Psoas muscle (tissue), 8 donors: ENCODE results near the gene FMC1. TPM values are rescaled to one million over a fixed set of nuclear protein-coding genes. Genes with fewer than 3 reads are reported as not detected.
"Not testable (repeated sequence)": the region's sequence is repeated elsewhere in the genome, so short reads cannot be mapped to it uniquely, and the experiment has no call there.

Source experiments
- ATAC-seq, 4 donors: fragments of 200-7000 bp; cut with Tn5 transposase; one replicate each; pipeline ENCODE4 v1.9.1; 2020; ENCODE audit warnings: moderate library complexity in 3 of 4, mild to moderate bottlenecking in 2 of 4
- DNase-seq, 2 donors: peaks; one replicate each; pipeline ENCODE4 v3.0.0-alpha.2; 2020
- H3K27ac ChIP-seq: fragments of 200-600 bp; one replicate; pipeline ENCODE4 v1.8.0; 2022
- H3K27me3 ChIP-seq, 3 donors: fragments of 200-600 bp in 1 of 3; one replicate each; pipeline versions ENCODE4 v1.6.1 to v1.8.0; 2013 to 2022; ENCODE audit warnings: low read length in 2 of 3, mild to moderate bottlenecking in 2 of 3, moderate library complexity in 1 of 3; ENCODE audit not compliant: insufficient read depth in 3 of 3
- H3K36me3 ChIP-seq, 2 donors: fragments of 200-600 bp in 1 of 2; one replicate each; pipeline versions ENCODE4 v1.6.1 to v1.8.0; 2013 to 2022; ENCODE audit warnings: low read depth in 1 of 2, mild to moderate bottlenecking in 1 of 2, moderate library complexity in 1 of 2; ENCODE audit not compliant: insufficient read depth in 1 of 2
- H3K4me1 ChIP-seq: fragments of 200-600 bp; one replicate; pipeline ENCODE4 v1.8.0; 2022
- H3K4me3 ChIP-seq: fragments of 200-600 bp; one replicate; pipeline ENCODE4 v1.8.0; 2022; ENCODE audit warnings: mild to moderate bottlenecking
- H3K9me3 ChIP-seq: fragments of 200-600 bp; one replicate; pipeline ENCODE4 v1.8.0; 2022
- whole genome bisulfite sequencing, 3 donors: extraction: QIAGEN DNeasy Blood & Tissue Kit; methylation state at CpG; one replicate each; pipeline versions ENCODE4 v1.1.6 to v1.1.7; 2013; 5-methylcytosine and 5-hydroxymethylcytosine counted together
- intact Hi-C, 2 donors: fragments of 100-400 bp; cut with DNase I; formaldehyde crosslinking; loops; one replicate each; pipeline versions ENCODE4 v1.11.0 to v1.14.2; 2022
- polyA plus RNA-seq, 3 donors: library from polyadenylated mRNA; stranded (reverse); fragments of 200-250 nt; gene quantifications; one replicate each; pipeline ENCODE4 v1.2.3, GENCODE V29; 2013
- total RNA-seq, 4 donors: library from RNA; stranded (reverse); fragmentation: NEBNext Ultra II Directional in 2 of 4; extraction: Animal tissue kit (Norgen Biotek cat#: 25700) in 2 of 4; gene quantifications; one replicate each; pipeline versions ENCODE4 v1.2.1 to v1.2.4, GENCODE V29; 2021 to 2023
- TF ChIP-seq, protein P1 (sequence below): fragments of 200-600 bp; IDR thresholded peaks from one replicate; pipeline ENCODE4 v1.8.0; 2022; ENCODE audit warnings: antibody characterized with exemption
- donor health status: healthy with polysubstance abuse.
- donor health status: DM: no; HTN: no; CAD: no; lungs with moderate emphysema.
- donor health status: Bipolar disorder and iron deficiency.
- donor health status: healthy.
- donor health status: DM: yes; HTN: yes; CAD: no.
- donor health status: DM: no; HTN: no; CAD: no.
- donor health status: DM: no; HTN: no; CAD: no.
- donor health status: DM: yes; HTN: yes; CAD: no.

Gene FMC1
- total and polyA plus RNA-seq, 7 donors: 21.3 to 50.4 (median 32.1) TPM

DNA sequence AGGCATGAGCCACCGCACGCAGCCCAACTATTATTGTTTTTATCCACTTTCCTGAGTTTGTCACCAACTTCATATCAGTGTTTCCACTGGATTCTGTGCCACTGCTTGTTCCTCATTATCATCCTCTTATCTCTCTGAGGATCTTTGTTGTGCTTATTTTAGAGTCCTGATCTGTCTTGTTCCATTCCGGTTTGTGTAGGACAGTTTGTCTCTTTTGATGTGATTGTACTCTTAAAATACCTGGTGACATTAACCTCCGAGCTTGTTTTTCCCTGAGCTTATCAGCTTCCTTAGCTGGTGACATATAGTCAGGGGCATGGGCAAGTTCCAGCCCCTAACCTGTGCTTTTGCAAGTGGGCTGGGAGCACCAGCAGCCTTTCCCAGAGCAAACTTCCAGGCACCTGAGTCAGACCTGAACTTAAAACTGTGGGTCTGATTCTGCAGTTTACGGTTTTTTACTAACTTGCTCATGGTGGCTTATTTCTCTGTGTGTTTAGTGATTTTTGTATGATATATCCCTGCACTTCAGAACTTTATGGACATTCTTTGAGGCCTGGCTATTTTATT is 23.1 kb upstream of the FMC1 start:
- H3K4me3 ChIP-seq: no peak overlapping the region
- no peaks in the 10 kb centered on the region for H3K9me3 ChIP-seq
- H3K36me3 ChIP-seq: no peaks in the 10 kb centered on the region
- H3K27me3 ChIP-seq: no peaks in the 10 kb centered on the region
- ATAC-seq (no peak), DNase-seq (no peak)
- WGBS, 3 donors: 84 to 89% (median 88%) methylated on average over 5 of the region's 5 CpGs
- H3K4me1 ChIP-seq: peaks cover 7% of the 10 kb centered on the region
- TF ChIP-seq, protein P1, sequence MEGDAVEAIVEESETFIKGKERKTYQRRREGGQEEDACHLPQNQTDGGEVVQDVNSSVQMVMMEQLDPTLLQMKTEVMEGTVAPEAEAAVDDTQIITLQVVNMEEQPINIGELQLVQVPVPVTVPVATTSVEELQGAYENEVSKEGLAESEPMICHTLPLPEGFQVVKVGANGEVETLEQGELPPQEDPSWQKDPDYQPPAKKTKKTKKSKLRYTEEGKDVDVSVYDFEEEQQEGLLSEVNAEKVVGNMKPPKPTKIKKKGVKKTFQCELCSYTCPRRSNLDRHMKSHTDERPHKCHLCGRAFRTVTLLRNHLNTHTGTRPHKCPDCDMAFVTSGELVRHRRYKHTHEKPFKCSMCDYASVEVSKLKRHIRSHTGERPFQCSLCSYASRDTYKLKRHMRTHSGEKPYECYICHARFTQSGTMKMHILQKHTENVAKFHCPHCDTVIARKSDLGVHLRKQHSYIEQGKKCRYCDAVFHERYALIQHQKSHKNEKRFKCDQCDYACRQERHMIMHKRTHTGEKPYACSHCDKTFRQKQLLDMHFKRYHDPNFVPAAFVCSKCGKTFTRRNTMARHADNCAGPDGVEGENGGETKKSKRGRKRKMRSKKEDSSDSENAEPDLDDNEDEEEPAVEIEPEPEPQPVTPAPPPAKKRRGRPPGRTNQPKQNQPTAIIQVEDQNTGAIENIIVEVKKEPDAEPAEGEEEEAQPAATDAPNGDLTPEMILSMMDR: no peak
- intact Hi-C loops: no loop called here
- H3K27ac ChIP-seq: no peak overlapping the region

DNA sequence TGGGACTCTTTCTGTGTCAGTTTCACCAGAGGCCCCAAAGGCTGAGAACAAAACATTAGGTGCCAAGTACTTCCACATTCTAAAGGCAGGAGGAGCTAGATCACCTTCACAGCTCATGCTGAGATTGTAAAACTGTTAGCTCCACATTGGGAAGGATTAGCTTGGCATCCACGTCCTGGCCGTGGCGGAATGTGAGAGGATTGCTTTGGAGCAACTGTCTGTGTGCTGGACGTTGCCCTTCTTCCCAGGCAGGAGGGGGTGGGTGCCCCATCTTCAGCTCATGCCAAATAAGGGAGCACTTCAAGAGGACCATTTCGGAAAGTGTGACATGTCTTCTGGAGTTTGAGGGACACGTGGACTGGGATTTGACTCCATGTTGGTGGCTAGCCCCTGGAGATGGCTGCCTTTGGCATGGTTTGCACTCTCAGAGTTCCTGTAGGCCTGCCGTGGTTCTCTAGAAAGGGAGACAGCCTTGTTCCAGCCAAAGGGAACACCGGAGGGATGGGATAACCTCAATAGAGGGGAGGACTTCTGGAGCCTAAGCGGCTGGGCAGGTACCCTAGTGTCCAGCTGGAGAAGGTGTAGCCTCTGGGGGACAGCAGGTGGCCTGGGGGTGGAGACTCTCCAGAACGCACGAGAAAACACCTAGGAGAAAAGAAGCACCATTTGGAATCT is 19.9 kb upstream of the FMC1 start:
- ATAC-seq (peak in 3 of 4 donors; percentile 19 to 33 (median 33)), DNase-seq (no peak)
- WGBS, 3 donors: 40 to 49% (median 45%) methylated on average over 11 of the region's 11 CpGs
- no peaks in the 10 kb centered on the region for H3K27me3 ChIP-seq
- intact Hi-C loops: no loop called here
- H3K36me3 ChIP-seq: no peaks in the 10 kb centered on the region
- no peak overlapping the region for H3K4me3 ChIP-seq
- H3K27ac ChIP-seq: no peak overlapping the region
- peaks cover 7% of the 10 kb centered on the region for H3K4me1 ChIP-seq
- TF ChIP-seq, protein P1: no peak
- no peaks in the 10 kb centered on the region for H3K9me3 ChIP-seq

DNA sequence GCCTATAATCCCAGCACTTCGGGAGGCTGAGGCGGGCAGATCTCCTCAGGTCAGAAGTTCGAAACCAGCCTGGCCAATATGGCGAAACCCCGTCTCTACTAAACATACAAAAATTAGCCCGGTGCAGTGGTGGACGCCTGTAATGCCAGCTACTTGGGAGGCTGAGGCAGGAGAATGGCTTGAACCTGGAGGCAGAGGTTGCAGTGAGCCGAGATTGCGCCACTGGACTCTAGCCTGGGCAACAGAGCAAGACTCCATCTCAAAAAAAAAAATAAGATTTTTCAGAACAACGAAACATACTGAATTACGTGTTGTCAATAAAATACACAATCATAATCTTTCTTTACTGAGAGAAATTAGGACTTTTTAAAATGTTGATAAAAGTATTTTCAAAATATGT is 16.4 kb upstream of the FMC1 start:
- intact Hi-C loops, DNase-seq, H3K4me1 ChIP-seq, H3K9me3 ChIP-seq, H3K4me3 ChIP-seq, ATAC-seq, H3K27me3 ChIP-seq, H3K36me3 ChIP-seq, H3K27ac ChIP-seq: not testable (repeated sequence)
- WGBS, 3 donors: 94 to 97% (median 96%) methylated on average over 11 of the region's 11 CpGs

DNA sequence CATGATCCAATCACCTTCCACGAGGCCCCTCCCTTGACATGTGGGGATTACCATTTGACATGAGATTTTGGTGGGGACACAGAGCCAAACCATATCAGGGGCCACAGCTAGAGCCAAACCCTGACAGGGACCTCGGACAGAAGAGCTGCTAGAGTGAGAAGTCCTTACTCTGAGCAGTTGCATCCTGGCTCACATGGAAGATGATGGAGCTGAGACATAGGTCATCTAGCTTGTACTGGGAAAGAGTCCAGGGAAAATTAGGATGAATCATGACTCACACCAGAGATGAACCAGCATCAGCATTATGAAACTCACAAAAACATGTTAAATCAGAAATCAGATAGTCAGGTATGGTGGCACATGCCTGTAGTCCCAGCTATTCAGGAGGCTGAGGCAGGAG is 12.8 kb upstream of the FMC1 start:
- TF ChIP-seq, protein P1: no peak
- WGBS, 3 donors: 52 to 73% (median 65%) methylated on average over 2 of the region's 2 CpGs
- no peak for ATAC-seq
- intact Hi-C loops: no loop called here
- Histone ChIP-seq H3K4me3 (no peak overlapping the region), H3K36me3 (no peaks in the 10 kb centered on the region), H3K27me3 (no peaks in the 10 kb centered on the region), H3K9me3 (no peaks in the 10 kb centered on the region), H3K4me1 (no peaks in the 10 kb centered on the region), H3K27ac (no peak overlapping the region)
- no peak for DNase-seq

DNA sequence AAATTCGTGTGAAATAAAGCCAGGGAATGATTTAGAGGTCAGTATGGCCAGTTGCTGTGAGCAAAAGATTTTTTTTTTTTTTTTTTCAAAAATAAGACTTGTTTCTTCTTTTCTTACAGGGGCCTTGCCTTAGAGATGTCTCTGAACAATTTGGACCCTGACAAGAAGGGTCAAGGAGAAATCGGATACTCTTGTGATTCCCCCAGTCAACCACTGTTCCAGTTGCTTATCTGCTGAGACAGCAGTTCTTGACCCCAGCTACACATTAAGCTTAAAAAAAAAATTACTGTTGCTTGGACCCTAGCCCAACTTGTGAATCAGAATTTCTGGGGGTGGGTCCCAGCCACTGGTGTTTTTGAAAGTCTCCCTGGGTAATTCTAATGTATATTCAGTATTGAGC is 12.0 kb upstream of the FMC1 start:
- no peaks in the 10 kb centered on the region for H3K9me3 ChIP-seq
- H3K4me3 ChIP-seq: no peak overlapping the region
- H3K36me3 ChIP-seq: no peaks in the 10 kb centered on the region
- TF ChIP-seq, protein P1: no peak
- no peaks in the 10 kb centered on the region for H3K27me3 ChIP-seq
- no peak for ATAC-seq
- intact Hi-C loops: no loop called here
- WGBS, 3 donors: 32 to 55% (median 36%) methylated on average over 2 of the region's 2 CpGs
- no peak for DNase-seq
- H3K27ac ChIP-seq: no peak overlapping the region
- no peaks in the 10 kb centered on the region for H3K4me1 ChIP-seq
